ENCODE data around the gene DIAPH2. TPM values are rescaled to one million over a fixed set of nuclear protein-coding genes. Genes with fewer than 3 reads are reported as not detected.

DIAPH2 gene
- polyA plus RNA-seq, 1 experiment, result 10.6 TPM

DNA sequence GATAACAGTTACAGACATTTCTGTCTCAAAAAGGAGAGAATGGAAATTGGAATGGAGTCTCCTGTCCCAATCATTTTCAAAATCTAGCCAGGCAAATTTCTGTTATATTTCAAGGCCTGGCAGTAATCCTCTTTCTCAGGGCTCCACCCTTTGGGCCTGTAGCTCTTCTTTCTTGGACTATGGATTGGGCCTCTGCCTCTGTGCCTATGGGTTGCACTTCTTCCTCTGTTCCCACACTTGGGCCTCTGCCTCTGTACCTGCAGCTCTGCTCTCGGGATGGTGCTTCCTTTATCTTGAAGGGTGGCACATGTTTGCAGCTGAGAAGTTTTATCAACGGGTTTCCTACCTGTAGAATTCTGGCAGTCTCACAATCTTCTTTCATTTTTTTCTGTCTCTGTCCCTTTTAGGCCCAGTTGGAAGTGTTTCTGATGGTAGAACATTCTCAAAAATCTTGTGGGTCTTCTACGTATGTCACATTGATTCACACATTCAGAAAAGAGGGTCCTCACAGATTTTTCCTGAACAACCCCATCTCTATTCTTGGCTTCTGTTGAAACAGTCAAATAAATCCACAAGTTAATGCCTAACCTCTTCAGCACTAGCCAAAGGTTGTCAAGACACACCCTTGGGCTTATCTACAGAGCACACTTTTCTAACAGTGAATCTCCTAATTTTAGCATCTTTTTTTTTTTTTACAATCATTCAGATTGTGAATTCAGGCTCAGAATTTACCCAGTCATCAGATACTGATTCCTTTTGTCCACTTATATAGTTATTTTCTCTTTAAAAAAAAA lies 918.0 kb downstream of the DIAPH2 start:
- no peaks in the 10 kb centered on the region for H3K9me3 ChIP-seq (ENCODE audit: control insufficient read depth, insufficient read depth, low read length)
- POLR2A ChIA-PET, result no interaction called here

DNA sequence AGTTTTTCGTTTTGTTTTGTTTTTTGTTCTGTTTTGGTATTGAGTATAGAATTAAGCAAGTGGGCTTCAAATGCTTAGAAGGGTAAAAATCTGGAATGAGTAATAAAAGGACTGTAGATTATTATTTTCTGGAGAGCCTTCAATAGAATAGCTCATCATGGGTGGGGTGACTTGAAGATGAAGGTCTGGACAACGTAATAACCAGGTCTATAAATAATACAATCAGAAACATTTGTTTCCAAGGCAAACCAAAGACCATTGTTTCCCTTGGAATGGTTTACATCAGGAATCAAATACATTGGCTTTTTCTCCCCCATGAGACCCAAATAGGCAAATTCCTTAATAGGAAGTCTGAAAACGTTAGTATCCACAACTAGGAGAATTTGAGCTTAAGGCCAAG lies 920.6 kb downstream of the DIAPH2 start:
- ChIA-PET CTCF (no interaction called here), POLR2A (no interaction called here)
- Histone ChIP-seq H3K9me3 (ENCODE audit: control insufficient read depth, insufficient read depth, low read length) (no peaks in the 10 kb centered on the region), H3K27ac (ENCODE audit: low read depth, low read length) (no peak overlapping the region), H3K4me3 (ENCODE audit: low read depth, low read length) (no peak overlapping the region), H3K27me3 (ENCODE audit: control insufficient read depth, insufficient read depth, low read length) (no peaks in the 10 kb centered on the region)
- TF ChIP-seq, protein P1, sequence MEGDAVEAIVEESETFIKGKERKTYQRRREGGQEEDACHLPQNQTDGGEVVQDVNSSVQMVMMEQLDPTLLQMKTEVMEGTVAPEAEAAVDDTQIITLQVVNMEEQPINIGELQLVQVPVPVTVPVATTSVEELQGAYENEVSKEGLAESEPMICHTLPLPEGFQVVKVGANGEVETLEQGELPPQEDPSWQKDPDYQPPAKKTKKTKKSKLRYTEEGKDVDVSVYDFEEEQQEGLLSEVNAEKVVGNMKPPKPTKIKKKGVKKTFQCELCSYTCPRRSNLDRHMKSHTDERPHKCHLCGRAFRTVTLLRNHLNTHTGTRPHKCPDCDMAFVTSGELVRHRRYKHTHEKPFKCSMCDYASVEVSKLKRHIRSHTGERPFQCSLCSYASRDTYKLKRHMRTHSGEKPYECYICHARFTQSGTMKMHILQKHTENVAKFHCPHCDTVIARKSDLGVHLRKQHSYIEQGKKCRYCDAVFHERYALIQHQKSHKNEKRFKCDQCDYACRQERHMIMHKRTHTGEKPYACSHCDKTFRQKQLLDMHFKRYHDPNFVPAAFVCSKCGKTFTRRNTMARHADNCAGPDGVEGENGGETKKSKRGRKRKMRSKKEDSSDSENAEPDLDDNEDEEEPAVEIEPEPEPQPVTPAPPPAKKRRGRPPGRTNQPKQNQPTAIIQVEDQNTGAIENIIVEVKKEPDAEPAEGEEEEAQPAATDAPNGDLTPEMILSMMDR (IDR thresholded peaks at IDR 0.05; ENCODE audit: low read depth, low read length), result no peak
- no peak for DNase-seq (ENCODE audit: low read depth, low spot score)

More for the DNA sequence above, 918.0 kb downstream of the DIAPH2 start:
- Histone ChIP-seq H3K27ac (ENCODE audit: low read depth, low read length) (no peak overlapping the region), H3K27me3 (ENCODE audit: control insufficient read depth, insufficient read depth, low read length) (no peaks in the 10 kb centered on the region), H3K4me3 (ENCODE audit: low read depth, low read length) (no peak overlapping the region)
- CTCF ChIA-PET, result no interaction called here
- TF ChIP-seq, protein P1 (IDR thresholded peaks at IDR 0.05; ENCODE audit: low read depth, low read length), result no peak
- DNase-seq (ENCODE audit: low read depth, low spot score), result no peak

DNA sequence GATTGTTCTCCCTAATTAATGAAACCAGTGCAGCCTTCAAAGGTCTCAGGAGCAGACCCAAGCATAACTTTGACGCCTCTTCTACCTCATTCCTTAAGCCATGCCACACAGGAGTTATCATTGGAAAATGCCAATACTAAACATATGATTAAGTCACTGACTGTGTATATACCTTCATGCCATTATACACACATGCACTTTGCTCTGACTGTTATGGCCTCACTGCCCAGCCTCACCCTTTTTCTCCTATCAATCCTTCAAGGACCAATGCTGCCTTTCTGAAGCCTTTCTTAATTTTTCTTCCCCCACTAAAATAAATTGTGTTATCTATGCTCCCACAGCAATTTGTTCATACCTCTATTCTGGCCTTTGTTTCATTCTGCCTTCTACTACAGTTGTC lies 924.7 kb downstream of the DIAPH2 start:
- CTCF ChIA-PET, result no interaction called here
- POLR2A ChIA-PET, result no interaction called here
- H3K9me3 ChIP-seq (ENCODE audit: control insufficient read depth, insufficient read depth, low read length), result no peaks in the 10 kb centered on the region
- no peaks in the 10 kb centered on the region for H3K27me3 ChIP-seq (ENCODE audit: control insufficient read depth, insufficient read depth, low read length)
- no peak for DNase-seq (ENCODE audit: low read depth, low spot score)
- TF ChIP-seq, protein P1 (IDR thresholded peaks at IDR 0.05; ENCODE audit: low read depth, low read length), result no peak
- no peak overlapping the region for H3K27ac ChIP-seq (ENCODE audit: low read depth, low read length)
- H3K4me3 ChIP-seq (ENCODE audit: low read depth, low read length), result no peak overlapping the region

DNA sequence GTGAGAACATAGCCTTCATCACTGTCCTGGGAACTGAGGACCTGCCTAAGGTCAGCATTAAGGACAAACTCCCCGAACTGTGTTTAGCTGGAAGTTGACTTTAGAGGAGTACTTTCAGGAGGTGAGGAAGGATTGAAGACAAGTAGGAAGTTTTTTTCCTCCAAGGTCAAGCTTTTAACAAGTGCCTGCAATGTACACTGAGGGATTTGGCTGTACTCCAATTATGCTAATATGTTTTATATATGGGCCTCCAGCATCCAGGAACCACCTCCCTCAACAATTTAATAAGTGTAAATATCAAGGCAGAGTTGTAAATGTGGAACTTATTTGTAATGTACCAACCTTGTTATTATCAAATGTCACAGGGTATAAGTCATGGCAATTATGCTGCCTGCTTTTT lies 925.3 kb downstream of the DIAPH2 start:
- ChIA-PET POLR2A (no interaction called here), CTCF (no interaction called here)
- no peak overlapping the region for H3K4me3 ChIP-seq (ENCODE audit: low read depth, low read length)
- no peak for DNase-seq (ENCODE audit: low read depth, low spot score)
- H3K27me3 ChIP-seq (ENCODE audit: control insufficient read depth, insufficient read depth, low read length), result no peaks in the 10 kb centered on the region
- TF ChIP-seq, protein P1 (IDR thresholded peaks at IDR 0.05; ENCODE audit: low read depth, low read length), result no peak
- no peak overlapping the region for H3K27ac ChIP-seq (ENCODE audit: low read depth, low read length)
- no peaks in the 10 kb centered on the region for H3K9me3 ChIP-seq (ENCODE audit: control insufficient read depth, insufficient read depth, low read length)

DNA sequence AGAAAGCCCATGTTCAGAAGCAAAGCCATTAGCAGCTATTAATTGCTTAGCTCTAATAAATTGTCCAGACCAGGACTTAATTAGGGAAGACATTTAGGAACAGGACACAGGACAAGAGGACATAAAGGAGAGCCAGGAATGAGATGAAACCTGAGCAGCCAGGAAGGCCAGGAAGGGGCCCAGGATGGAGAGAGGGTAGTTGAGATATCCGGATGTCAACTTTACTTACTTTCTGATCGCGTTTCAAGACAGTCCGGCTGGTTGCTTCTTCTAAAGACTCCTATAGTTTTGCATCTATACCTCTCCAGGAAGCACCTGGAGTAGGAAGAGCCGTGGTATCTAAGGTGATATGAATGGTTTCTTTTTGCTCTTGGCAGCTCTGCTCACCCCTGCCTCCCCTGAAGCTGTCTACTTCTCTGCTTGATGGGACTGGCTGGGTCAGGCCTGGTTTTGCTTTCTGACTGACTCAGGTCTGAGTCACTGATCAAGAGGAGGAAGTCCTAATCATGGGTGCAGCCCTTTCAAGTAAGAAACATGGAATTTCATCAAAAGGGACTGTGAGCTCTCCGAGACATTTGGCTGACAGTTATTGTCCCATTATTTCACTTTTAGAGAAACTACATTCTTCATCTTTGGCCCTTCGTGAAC lies 932.4 kb downstream of the DIAPH2 start:
- TF ChIP-seq, protein P1 (IDR thresholded peaks at IDR 0.05; ENCODE audit: low read depth, low read length), result no peak
- Histone ChIP-seq H3K27me3 (ENCODE audit: control insufficient read depth, insufficient read depth, low read length) (no peaks in the 10 kb centered on the region), H3K9me3 (ENCODE audit: control insufficient read depth, insufficient read depth, low read length) (no peaks in the 10 kb centered on the region), H3K4me3 (ENCODE audit: low read depth, low read length) (no peak overlapping the region), H3K27ac (ENCODE audit: low read depth, low read length) (no peak overlapping the region)
- DNase-seq (ENCODE audit: low read depth, low spot score), result peak; percentile 23
- POLR2A ChIA-PET, result no interaction called here
- CTCF ChIA-PET, result no interaction called here
